Hematopoietic multipotent progenitor cell (in vitro differentiated cells): ENCODE results near the gene TUBGCP3. TPM values are rescaled to one million over a fixed set of nuclear protein-coding genes. Genes with fewer than 3 reads are reported as not detected.

Experiments
- DNase-seq, 3 donors: peaks; one replicate each; pipeline ENCODE4 v3.0.0-alpha.2; 2011 to 2015; ENCODE audit warnings: low read depth in 2 of 3, low spot score in 2 of 3
- total RNA-seq: library from RNA; depleted of rRNA; stranded (reverse); fragments of >200 nt; gene quantifications from one replicate; pipeline ENCODE4 v1.2.3, GENCODE V29; 2012

TUBGCP3 gene
- total RNA-seq, 1 donor = 40.4 TPM

GRCh38 chr13:112455476-112456059, 132.4 kb downstream of the TUBGCP3 start:
- DNase-seq = no peak

GRCh38 chr13:112454648-112455334, 133.2 kb downstream of the TUBGCP3 start:
- no peak for DNase-seq

GRCh38 chr13:112453874-112454647, 133.9 kb downstream of the TUBGCP3 start:
- DNase-seq = no peak

GRCh38 chr13:112453207-112453829, 134.6 kb downstream of the TUBGCP3 start:
- DNase-seq = no peak

- no peak for DNase-seq
These were observed 135.4 kb downstream of the TUBGCP3 start for GRCh38 chr13:112452380-112453206.

- DNase-seq = no peak
These were observed 136.2 kb downstream of the TUBGCP3 start for GRCh38 chr13:112451512-112452379.

- DNase-seq = no peak
These were observed 137.1 kb downstream of the TUBGCP3 start for GRCh38 chr13:112450904-112451240.

GRCh38 chr13:112450118-112450903, 137.6 kb downstream of the TUBGCP3 start:
- no peak for DNase-seq

- no peak for DNase-seq
These were observed 138.4 kb downstream of the TUBGCP3 start for GRCh38 chr13:112449545-112449930.

- DNase-seq = no peak
These were observed 139.1 kb downstream of the TUBGCP3 start for GRCh38 chr13:112448621-112449544.

GRCh38 chr13:112447761-112448603, 140.0 kb downstream of the TUBGCP3 start:
- DNase-seq = no peak

GRCh38 chr13:112447306-112447705, 140.6 kb downstream of the TUBGCP3 start:
- no peak for DNase-seq

- no peak for DNase-seq
These were observed 141.1 kb downstream of the TUBGCP3 start for GRCh38 chr13:112446867-112447266.

- DNase-seq = no peak
These were observed 141.5 kb downstream of the TUBGCP3 start for GRCh38 chr13:112446347-112446861.

GRCh38 chr13:112445411-112446271, 142.3 kb downstream of the TUBGCP3 start:
- DNase-seq = no peak
